Measurements from ENCODE around the gene CAMSAP1.

DNA sequence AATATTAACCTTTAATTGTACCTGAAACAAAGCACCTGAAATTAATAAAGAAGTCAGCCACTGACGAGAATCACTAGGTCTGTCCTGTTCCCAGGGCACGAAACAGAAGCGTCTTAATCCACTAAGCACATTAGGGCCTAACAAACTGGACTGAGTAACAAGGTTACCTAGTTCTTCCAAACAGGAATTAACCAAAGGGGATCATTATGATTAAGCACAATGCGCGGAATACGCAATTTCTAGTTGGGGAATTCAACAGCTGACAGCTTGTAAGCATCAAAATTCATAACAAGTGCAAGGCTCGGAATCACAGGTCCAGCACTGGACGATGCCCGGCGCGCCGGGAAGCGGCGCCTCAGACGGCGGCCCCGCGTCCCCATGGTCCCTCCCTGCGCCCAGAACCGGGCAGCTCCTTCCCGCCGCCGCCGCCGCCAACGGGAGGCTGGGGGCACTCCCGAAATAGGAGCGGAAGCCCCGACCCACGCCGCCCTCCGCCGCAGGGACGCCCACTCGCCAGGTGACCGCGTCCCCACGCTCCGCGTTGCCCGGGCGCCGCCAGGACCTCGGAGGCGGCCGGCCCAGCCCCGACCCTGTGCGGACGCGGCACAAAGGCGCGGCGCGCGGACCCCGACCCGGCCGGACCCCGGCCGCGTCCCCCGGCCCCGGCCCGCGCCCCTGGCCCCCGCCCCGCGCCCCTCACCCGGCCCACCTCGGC, 898 bp downstream of the CAMSAP1 start:
- TF ChIP-seq POLR2A (IDR thresholded peaks at IDR 0.05; ENCODE audit: low read depth, low read length) (no peak), TAF1 (IDR thresholded peaks at IDR 0.05; ENCODE audit: borderline replicate concordance, low read depth, low read length) (no peak)
